H1 (cell line): Measurements from ENCODE around the gene FCF1. TPM values are rescaled to one million over a fixed set of nuclear protein-coding genes. Genes with fewer than 3 reads are reported as not detected.

Experiments
- CHD7 ChIP-seq: fragments of 300-600 bp; sonication (generic); IDR thresholded peaks from 2 replicates; pipeline ENCODE4 v1.7.1; 2012; ENCODE audit warnings: low read length, moderate library complexity, mild to moderate bottlenecking, inconsistent platforms; ENCODE audit not compliant: insufficient replicate concordance
- CTCF ChIP-seq, 3 experiments: IDR thresholded peaks; 1 replicate in 2 of 3; 2 replicates in 1 of 3; pipeline versions ENCODE4 v1.5.1 to v1.6.1; 2011; ENCODE audit warnings: low read length in 3 of 3, mild to moderate bottlenecking in 3 of 3, inconsistent platforms in 2 of 3, low read depth in 1 of 3, moderate library complexity in 1 of 3; ENCODE audit not compliant: insufficient read depth in 1 of 3; ENCODE audit errors: control extremely low read depth in 1 of 3
- PHF8 ChIP-seq: fragments of 200-600 bp; sonication (generic); conservative IDR thresholded peaks from 2 replicates; pipeline ENCODE4 v1.7.1; 2012; ENCODE audit warnings: low read depth, mild to moderate bottlenecking, inconsistent platforms, low read length, moderate library complexity
- POU5F1 ChIP-seq: IDR thresholded peaks from 2 replicates; pipeline ENCODE4 v1.6.1; 2011; ENCODE audit warnings: low read depth, mild to moderate bottlenecking, low read length, moderate library complexity
- RXRA ChIP-seq: IDR thresholded peaks from 2 replicates; pipeline ENCODE4 v1.6.1; 2011; ENCODE audit warnings: low read depth, mild to moderate bottlenecking, low read length, moderate library complexity; ENCODE audit not compliant: insufficient read depth
- polyA plus RNA-seq, 7 experiments: library from polyadenylated mRNA; depleted of rRNA in 3 of 7; stranded (reverse) in 5 of 7; unstranded in 2 of 7; fragments of >200 nt in 5 of 7; fragments of 200-250 nt in 2 of 7; gene quantifications; 1 replicate in 5 of 7; 2 replicates in 1 of 7; 4 replicates in 1 of 7; pipeline versions ENCODE4 v1.2.1 to v1.2.3, GENCODE V29; 2011 to 2013; ENCODE audit warnings: missing spikeins in 2 of 7, mixed read lengths in 2 of 7
- total RNA-seq: library from RNA; stranded (reverse); fragmentation: NEBNext Ultra II Directional; extraction: Animal tissue kit (Norgen Biotek cat#: 25700); gene quantifications from 2 replicates; pipeline ENCODE4 v1.2.1, GENCODE V29; 2021

FCF1 gene
- total and polyA plus RNA-seq, 2 of the 8 experiments (the other 6 are each of a cell fraction or from before 2014, with no cell fraction given) = 48.1 to 84.3 TPM

DNA sequence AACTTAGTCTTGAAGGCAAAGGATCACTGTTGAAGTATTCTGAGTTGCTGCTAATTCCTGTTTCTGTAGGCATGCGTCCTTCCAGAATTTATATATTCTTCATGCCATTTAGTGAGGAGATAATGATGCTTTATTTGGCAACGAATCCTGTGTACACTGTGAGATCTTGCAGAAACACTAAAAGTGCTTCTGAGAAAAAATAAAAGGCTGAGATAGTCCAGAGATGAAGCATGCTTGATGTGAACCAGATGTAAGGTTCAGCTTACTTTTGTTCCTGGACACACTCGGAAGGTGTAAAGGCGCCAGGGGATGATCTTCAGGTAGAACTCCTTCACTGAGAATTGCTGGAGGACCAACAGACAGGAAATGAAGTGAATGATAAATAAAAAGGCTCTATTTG is 39.2 kb upstream of the FCF1 start (continued):
- TF ChIP-seq CHD7 = no peak
- no peak for TF ChIP-seq POU5F1
- no peak for TF ChIP-seq RXRA
- TF ChIP-seq PHF8 = no peak
- TF ChIP-seq CTCF (IDR thresholded peaks at IDR 0.05; ENCODE audit: control extremely low read depth in 1 of 3, insufficient read depth in 1 of 3, low read depth in 1 of 3, low read length in 3 of 3) = no peak
